AG10803 (cell line): ENCODE data around the gene GPR78.

Experiments
- DNase-seq: peaks from one replicate; pipeline ENCODE4 v3.0.0; 2010; ENCODE audit warnings: low read depth
- H3K4me3 ChIP-seq: 2 replicates; pipeline ENCODE4 v1.5.1; 2011; ENCODE audit warnings: mild to moderate bottlenecking, low read length, control low read depth
- TF ChIP-seq, protein P1 (sequence below): conservative IDR thresholded peaks from 2 replicates; pipeline ENCODE4 v1.5.1; 2011; ENCODE audit warnings: mild to moderate bottlenecking, low read length, control low read depth, inconsistent platforms

The GPR78 gene

GRCh38 chr4:8600686-8601085, 20.5 kb downstream of the GPR78 start:
- TF ChIP-seq, protein P1, sequence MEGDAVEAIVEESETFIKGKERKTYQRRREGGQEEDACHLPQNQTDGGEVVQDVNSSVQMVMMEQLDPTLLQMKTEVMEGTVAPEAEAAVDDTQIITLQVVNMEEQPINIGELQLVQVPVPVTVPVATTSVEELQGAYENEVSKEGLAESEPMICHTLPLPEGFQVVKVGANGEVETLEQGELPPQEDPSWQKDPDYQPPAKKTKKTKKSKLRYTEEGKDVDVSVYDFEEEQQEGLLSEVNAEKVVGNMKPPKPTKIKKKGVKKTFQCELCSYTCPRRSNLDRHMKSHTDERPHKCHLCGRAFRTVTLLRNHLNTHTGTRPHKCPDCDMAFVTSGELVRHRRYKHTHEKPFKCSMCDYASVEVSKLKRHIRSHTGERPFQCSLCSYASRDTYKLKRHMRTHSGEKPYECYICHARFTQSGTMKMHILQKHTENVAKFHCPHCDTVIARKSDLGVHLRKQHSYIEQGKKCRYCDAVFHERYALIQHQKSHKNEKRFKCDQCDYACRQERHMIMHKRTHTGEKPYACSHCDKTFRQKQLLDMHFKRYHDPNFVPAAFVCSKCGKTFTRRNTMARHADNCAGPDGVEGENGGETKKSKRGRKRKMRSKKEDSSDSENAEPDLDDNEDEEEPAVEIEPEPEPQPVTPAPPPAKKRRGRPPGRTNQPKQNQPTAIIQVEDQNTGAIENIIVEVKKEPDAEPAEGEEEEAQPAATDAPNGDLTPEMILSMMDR = no peak
- no peak overlapping the region for H3K4me3 ChIP-seq
- DNase-seq = no peak

GRCh38 chr4:8601086-8601485, 20.9 kb downstream of the GPR78 start:
- DNase-seq = no peak
- H3K4me3 ChIP-seq = no peak overlapping the region
- TF ChIP-seq, protein P1 = no peak

GRCh38 chr4:8601556-8601955, 21.4 kb downstream of the GPR78 start:
- DNase-seq = no peak
- TF ChIP-seq, protein P1 = no peak
- no peak overlapping the region for H3K4me3 ChIP-seq

- TF ChIP-seq, protein P1 = no peak
- DNase-seq = no peak
- H3K4me3 ChIP-seq = no peak overlapping the region
Measured at GRCh38 chr4:8602686-8603430, 22.7 kb downstream of the GPR78 start.

DNA sequence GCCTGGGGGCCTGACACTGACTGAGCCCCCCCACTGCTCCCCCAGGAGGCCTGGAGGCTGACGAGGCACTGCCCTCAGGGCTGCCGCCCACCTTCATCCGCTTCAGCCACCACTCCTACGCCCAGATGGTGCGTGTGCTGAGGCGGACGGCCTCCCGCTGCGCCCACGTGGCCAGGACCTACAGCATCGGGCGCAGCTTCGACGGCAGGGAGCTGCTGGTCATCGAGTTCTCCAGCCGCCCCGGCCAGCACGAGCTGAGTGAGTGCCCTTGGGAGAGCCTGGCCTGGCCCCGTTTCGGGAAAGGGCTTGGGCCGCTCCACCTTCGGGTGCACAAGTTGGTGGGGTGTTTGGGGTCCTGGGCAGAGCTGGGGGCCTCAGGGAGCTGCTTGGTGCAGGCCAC, 23.7 kb downstream of the GPR78 start:
- DNase-seq = no peak
- TF ChIP-seq, protein P1 = no peak
- no peak overlapping the region for H3K4me3 ChIP-seq

DNA sequence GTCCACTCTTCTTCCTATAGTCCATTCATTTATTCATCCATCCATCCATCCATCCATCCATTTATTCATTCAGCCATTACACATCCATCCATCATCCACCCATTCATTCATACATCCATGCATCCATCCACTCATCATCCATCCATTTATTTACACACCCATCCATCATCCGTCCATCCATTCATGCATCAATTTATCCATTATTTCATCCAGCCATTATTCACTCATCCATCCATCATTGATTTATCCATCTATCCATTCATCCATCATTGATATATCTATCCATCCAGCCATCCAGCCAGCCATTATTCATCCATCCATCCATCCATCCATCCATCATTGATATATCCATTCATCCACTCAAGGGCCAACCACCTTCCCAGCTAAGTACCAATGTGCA, 25.1 kb downstream of the GPR78 start:
- TF ChIP-seq, protein P1 = no peak

GRCh38 chr4:8606476-8606875, 26.3 kb downstream of the GPR78 start:
- DNase-seq = no peak
- TF ChIP-seq, protein P1 = no peak
- H3K4me3 ChIP-seq = no peak overlapping the region

More for the DNA sequence above, 25.1 kb downstream of the GPR78 start:
- DNase-seq = no peak
- no peak overlapping the region for H3K4me3 ChIP-seq
